ENCODE data around the gene PIGC. TPM values are rescaled to one million over a fixed set of nuclear protein-coding genes. Genes with fewer than 3 reads are reported as not detected.
A peak's percentile ranks its signal among the peaks of the same experiment; 100 is the strongest.

Gene PIGC
- total RNA-seq, 1 experiment from 2014 or later = 23.4 TPM

- DNase-seq (ENCODE audit: low read depth) = no peak
Measured at GRCh38 chr1:172430128-172430454, 13.8 kb downstream of the PIGC start.

- peak; percentile 63 for DNase-seq (ENCODE audit: low read depth)
Measured at GRCh38 chr1:172429331-172430127, 14.3 kb downstream of the PIGC start.

- DNase-seq (ENCODE audit: low read depth) = no peak
Measured at GRCh38 chr1:172427191-172427590, 16.7 kb downstream of the PIGC start.

GRCh38 chr1:172425339-172425738 is 18.5 kb downstream of the PIGC start:
- DNase-seq (ENCODE audit: low read depth) = no peak

- DNase-seq (ENCODE audit: low read depth) = no peak
Measured at GRCh38 chr1:172423336-172423735, 20.5 kb downstream of the PIGC start.

- DNase-seq (ENCODE audit: low read depth) = no peak
Measured at GRCh38 chr1:172421974-172422604, 21.8 kb downstream of the PIGC start.

GRCh38 chr1:172420385-172420784 is 23.5 kb downstream of the PIGC start, which contains the start of gene C1orf105:
TSS of gene C1orf105 (plus strand) at chr1:172420685. CDS start at chr1:172420886, 201 bp downstream.
- no peak for DNase-seq (ENCODE audit: low read depth)

- no peak for DNase-seq (ENCODE audit: low read depth)
Measured at GRCh38 chr1:172417557-172417956, 26.3 kb downstream of the PIGC start.

GRCh38 chr1:172416496-172417035 is 27.3 kb downstream of the PIGC start:
- DNase-seq (ENCODE audit: low read depth) = no peak

GRCh38 chr1:172414331-172414730 is 29.5 kb downstream of the PIGC start:
- DNase-seq (ENCODE audit: low read depth) = no peak

GRCh38 chr1:172411791-172412338 is 32.0 kb downstream of the PIGC start:
- DNase-seq (ENCODE audit: low read depth) = no peak

GRCh38 chr1:172410027-172410426 is 33.8 kb downstream of the PIGC start:
- DNase-seq (ENCODE audit: low read depth) = no peak

- no peak for DNase-seq (ENCODE audit: low read depth)
Measured at GRCh38 chr1:172408958-172409357, 34.9 kb downstream of the PIGC start.

- DNase-seq (ENCODE audit: low read depth) = no peak
Measured at GRCh38 chr1:172406968-172407367, 36.9 kb downstream of the PIGC start.

GRCh38 chr1:172405912-172406311 is 38.0 kb downstream of the PIGC start:
- no peak for DNase-seq (ENCODE audit: low read depth)

GRCh38 chr1:172404121-172404520 is 39.7 kb downstream of the PIGC start:
- DNase-seq (ENCODE audit: low read depth) = no peak

- DNase-seq (ENCODE audit: low read depth) = no peak
Measured at GRCh38 chr1:172402878-172403569, 40.8 kb downstream of the PIGC start.

GRCh38 chr1:172401892-172402291 is 42.0 kb downstream of the PIGC start:
- DNase-seq (ENCODE audit: low read depth) = no peak

GRCh38 chr1:172401477-172401876 is 42.4 kb downstream of the PIGC start:
- DNase-seq (ENCODE audit: low read depth) = no peak

GRCh38 chr1:172400722-172401105 is 43.2 kb downstream of the PIGC start:
- DNase-seq (ENCODE audit: low read depth) = no peak

GRCh38 chr1:172399756-172400721 is 43.8 kb downstream of the PIGC start:
- DNase-seq (ENCODE audit: low read depth) = peak; percentile 52

Measured in Daoy (cell line).